H1 (cell line): Measurements from ENCODE around the gene PXN. TPM values are rescaled to one million over a fixed set of nuclear protein-coding genes. Genes with fewer than 3 reads are reported as not detected.
"Not testable (repeated sequence)": the region's sequence is repeated elsewhere in the genome, so short reads cannot be mapped to it uniquely, and the experiment has no call there.

ENCODE experiments used
- CTCF ChIA-PET: fragments of 300-600 bp; sonication (Branson Sonifier 250); formaldehyde crosslinking; loops from one replicate; lab custom pipeline; 2021; ENCODE audit not compliant: partially characterized antibody; lab: Charles Lee
- POLR2A ChIA-PET: fragments of 300-600 bp; sonication (Branson Sonifier 250); formaldehyde crosslinking; loops from one replicate; lab custom pipeline; 2021; ENCODE audit warnings: inconsistent platforms; ENCODE audit not compliant: partially characterized antibody; lab: Charles Lee
- DNase-seq, 2 experiments: peaks; one replicate each; pipeline versions ENCODE4 v3.0.0 to v3.0.0-alpha.2; 2010 to 2022; ENCODE audit warnings: low spot score in 2 of 2, low read depth in 1 of 2, mixed read lengths in 1 of 2
- FAIRE-seq: peaks from 2 replicates; lab custom pipeline; 2011; peaks lifted over from hg19 to GRCh38; lab: Jason Lieb, UNC
- H2AFZ ChIP-seq: 2 replicates; pipeline ENCODE4 v1.8.1; 2012; ENCODE audit warnings: low read length, inconsistent platforms
- H2AK5ac ChIP-seq: 2 replicates; pipeline ENCODE4 v1.6.1; 2013; ENCODE audit warnings: low read depth, low read length
- H2BK120ac ChIP-seq: replicated peaks from 2 replicates; pipeline ENCODE3; 2013; ENCODE audit warnings: low read depth, low read length, inconsistent platforms
- H2BK12ac ChIP-seq: 2 replicates; pipeline ENCODE4 v1.6.1; 2013; ENCODE audit warnings: low read depth, low read length
- H2BK15ac ChIP-seq: 2 replicates; pipeline ENCODE4 v1.6.1; 2013; ENCODE audit warnings: low read length
- H2BK20ac ChIP-seq: 2 replicates; pipeline ENCODE4 v1.6.1; 2013; ENCODE audit warnings: low read length
- H2BK5ac ChIP-seq: 2 replicates; pipeline ENCODE4 v1.6.1; 2013; ENCODE audit warnings: low read depth, low read length
- H3K14ac ChIP-seq: 2 replicates; pipeline ENCODE4 v1.6.1; 2013; ENCODE audit warnings: inconsistent platforms; ENCODE audit not compliant: insufficient read length
- H3K18ac ChIP-seq: 2 replicates; pipeline ENCODE4 v1.6.1; 2013; ENCODE audit warnings: low read length; ENCODE audit errors: extremely low read depth
- H3K23ac ChIP-seq: 2 replicates; pipeline ENCODE4 v1.6.1; 2013; ENCODE audit warnings: inconsistent platforms; ENCODE audit not compliant: insufficient read length
- H3K23me2 ChIP-seq: 2 replicates; pipeline ENCODE4 v1.6.1; 2013; ENCODE audit warnings: low read depth, low read length
- H3K27ac ChIP-seq: 2 replicates; pipeline ENCODE4 v1.6.1; 2011; ENCODE audit warnings: low read depth, low read length, inconsistent platforms
- H3K27me3 ChIP-seq, 4 experiments: replicated peaks in 1 of 4; 1 replicate in 1 of 4; 2 replicates in 3 of 4; pipeline versions ENCODE4 v1.6.1 to v1.8.1; 2011 to 2013; ENCODE audit warnings: low read length in 3 of 4, mild to moderate bottlenecking in 3 of 4, inconsistent platforms in 2 of 4, mixed read lengths in 2 of 4, moderate library complexity in 1 of 4; ENCODE audit not compliant: control insufficient read depth in 3 of 4, insufficient read depth in 3 of 4; ENCODE audit errors: extremely low read depth in 1 of 4
- H3K36me3 ChIP-seq, 4 experiments: 2 replicates each; pipeline versions ENCODE4 v1.6.1 to v1.8.1; 2011 to 2013; ENCODE audit warnings: mild to moderate bottlenecking in 4 of 4, low read length in 3 of 4, moderate library complexity in 2 of 4, control low read depth in 1 of 4, inconsistent platforms in 1 of 4; ENCODE audit not compliant: insufficient read depth in 4 of 4, control insufficient read depth in 2 of 4
- H3K4ac ChIP-seq: replicated peaks from 2 replicates; pipeline ENCODE3; 2013; ENCODE audit warnings: low read length, low read depth, mixed read lengths, inconsistent platforms; ENCODE audit not compliant: insufficient read length
- H3K4me1 ChIP-seq, 4 experiments: replicated peaks in 1 of 4; 1 replicate in 1 of 4; 2 replicates in 3 of 4; pipeline versions ENCODE4 v1.6.1 to v1.8.1; 2011 to 2013; ENCODE audit warnings: low read length in 3 of 4, inconsistent platforms in 2 of 4, mixed read lengths in 1 of 4; ENCODE audit not compliant: insufficient read depth in 4 of 4, control insufficient read depth in 3 of 4
- H3K4me2 ChIP-seq, 2 experiments: 2 replicates each; pipeline versions ENCODE4 v1.6.1 to v1.8.1; 2011 to 2013; ENCODE audit warnings: low read depth in 2 of 2, low read length in 2 of 2, control low read depth in 1 of 2, inconsistent platforms in 1 of 2, mild to moderate bottlenecking in 1 of 2; ENCODE audit not compliant: insufficient read depth in 1 of 2
- H3K4me3 ChIP-seq, 4 experiments: fragments of 200-600, 300-600 bp in 1 of 4; sonication (generic), shearing (Covaris generic), sonication (Bioruptor Twin) in 1 of 4; 2 replicates each; pipeline versions ENCODE4 v1.5.1 to v1.8.1; 2011 to 2016; ENCODE audit warnings: low read length in 4 of 4, low read depth in 3 of 4, control low read depth in 2 of 4, inconsistent platforms in 2 of 4, mild to moderate bottlenecking in 2 of 4, mixed read lengths in 1 of 4, moderate library complexity in 1 of 4; ENCODE audit not compliant: insufficient read depth in 2 of 4; ENCODE audit errors: extremely low read depth in 1 of 4
- H3K56ac ChIP-seq: replicated peaks from 2 replicates; pipeline ENCODE3; 2013; ENCODE audit warnings: low read depth, mild to moderate bottlenecking, mixed read lengths, low read length, inconsistent platforms; ENCODE audit not compliant: insufficient read length
- H3K79me1 ChIP-seq: 2 replicates; pipeline ENCODE4 v1.6.1; 2013; ENCODE audit warnings: low read depth, low read length, control low read depth
- H3K79me2 ChIP-seq, 2 experiments: 2 replicates each; pipeline versions ENCODE4 v1.6.1 to v1.8.1; 2012 to 2013; ENCODE audit warnings: low read length in 2 of 2, mild to moderate bottlenecking in 2 of 2, inconsistent platforms in 1 of 2; ENCODE audit not compliant: insufficient read depth in 2 of 2, control insufficient read depth in 1 of 2
- H3K9ac ChIP-seq, 4 experiments: replicated peaks in 1 of 4; 1 replicate in 1 of 4; 2 replicates in 3 of 4; pipeline versions ENCODE4 v1.6.1 to v1.8.1; 2011 to 2013; ENCODE audit warnings: low read depth in 3 of 4, low read length in 3 of 4, control low read depth in 2 of 4, mild to moderate bottlenecking in 2 of 4, moderate library complexity in 2 of 4, inconsistent platforms in 1 of 4; ENCODE audit errors: extremely low read depth in 1 of 4
- H3K9me3 ChIP-seq, 2 experiments: 2 replicates each; pipeline versions ENCODE4 v1.6.1 to v1.8.1; 2012 to 2013; ENCODE audit warnings: mild to moderate bottlenecking in 2 of 2, moderate library complexity in 2 of 2, control low read depth in 1 of 2, inconsistent platforms in 1 of 2, low read depth in 1 of 2, low read length in 1 of 2, mixed read lengths in 1 of 2; ENCODE audit not compliant: insufficient read depth in 2 of 2
- H4K20me1 ChIP-seq, 2 experiments: replicated peaks in 1 of 2; 2 replicates each; pipeline versions ENCODE3 to v1.8.1; 2011 to 2013; ENCODE audit warnings: inconsistent platforms in 2 of 2, low read length in 2 of 2, mild to moderate bottlenecking in 1 of 2; ENCODE audit not compliant: insufficient read depth in 2 of 2, control insufficient read depth in 1 of 2
- H4K5ac ChIP-seq: 2 replicates; pipeline ENCODE4 v1.6.1; 2013; ENCODE audit warnings: low read length, low read depth, mixed read lengths, inconsistent platforms; ENCODE audit not compliant: insufficient read length
- H4K8ac ChIP-seq: 2 replicates; pipeline ENCODE4 v1.8.0; 2013; ENCODE audit warnings: mild to moderate bottlenecking, moderate library complexity, low read length, inconsistent platforms; ENCODE audit not compliant: insufficient read depth; ENCODE audit errors: extremely low read depth
- H4K91ac ChIP-seq: replicated peaks from 2 replicates; pipeline ENCODE3; 2013; ENCODE audit warnings: low read length, mixed read lengths, inconsistent platforms; ENCODE audit not compliant: insufficient read length
- WGBS, 2 experiments: shearing (Covaris generic) in 1 of 2; methylation state at CpG; one replicate each; pipeline versions ENCODE4 v1.1.6 to v1.1.7; 2013 to 2015; ENCODE audit warnings: low lambda C conversion rate in 2 of 2, mixed read lengths in 2 of 2, inconsistent platforms in 1 of 2, low coverage in 1 of 2, missing lambda C conversion rate in 1 of 2; ENCODE audit not compliant: insufficient replicate concordance in 2 of 2, insufficient coverage in 1 of 2, insufficient read length in 1 of 2; ENCODE audit errors: extremely low coverage in 1 of 2, missing lambda C conversion rate in 1 of 2; 5-methylcytosine and 5-hydroxymethylcytosine counted together
- polyA plus RNA-seq, 7 experiments: library from polyadenylated mRNA; depleted of rRNA in 3 of 7; stranded (reverse) in 5 of 7; unstranded in 2 of 7; fragments of >200 nt in 5 of 7; fragments of 200-250 nt in 2 of 7; gene quantifications; 1 replicate in 5 of 7; 2 replicates in 1 of 7; 4 replicates in 1 of 7; pipeline versions ENCODE4 v1.2.1 to v1.2.3, GENCODE V29; 2011 to 2013; ENCODE audit warnings: missing spikeins in 2 of 7, mixed read lengths in 2 of 7
- total RNA-seq: library from RNA; stranded (reverse); fragmentation: NEBNext Ultra II Directional; extraction: Animal tissue kit (Norgen Biotek cat#: 25700); gene quantifications from 2 replicates; pipeline ENCODE4 v1.2.1, GENCODE V29; 2021

Gene PXN
- total and polyA plus RNA-seq, 2 of the 8 experiments (the other 6 are each of a cell fraction or from before 2014, with no cell fraction given) = 51.0 to 105 TPM

GRCh38 chr12:120193286-120193685 is 72.2 kb downstream of the PXN start:
- H3K56ac ChIP-seq, H2BK120ac ChIP-seq, H3K18ac ChIP-seq, H2BK15ac ChIP-seq, H4K91ac ChIP-seq, H2BK12ac ChIP-seq, H3K4ac ChIP-seq, H3K14ac ChIP-seq, H3K27ac ChIP-seq, H3K27me3 ChIP-seq, FAIRE-seq, H2BK5ac ChIP-seq, H2AFZ ChIP-seq, H3K23me2 ChIP-seq, H3K79me1 ChIP-seq, H3K4me1 ChIP-seq, H2AK5ac ChIP-seq, CTCF ChIA-PET, DNase-seq, H3K23ac ChIP-seq, H4K5ac ChIP-seq, H3K9me3 ChIP-seq, H2BK20ac ChIP-seq, H4K20me1 ChIP-seq: not testable (repeated sequence)
- Histone ChIP-seq H3K9ac (peak overlapping the region in 1 of 4 experiments; percentile 9; a peak in 2 of 7 replicates), H3K4me3 (peak overlapping the region; percentile 86 to 96 (median 88); a peak in 5 of 8 replicates), H3K4me2 (peak overlapping the region; percentile 74 to 76), H3K79me2 (peaks cover 16 to 51% of the 10 kb centered on the region in 2 experiments), H4K8ac (0 out of 2 replicates have a peak overlapping the region, but pooled peaks have one; percentile 57), H3K36me3 (peaks cover 19 to 50% (median 41%) of the 10 kb centered on the region in 4 experiments)
- 95% methylated on average over 8 of the region's 8 CpGs; no CpG with 5 or more reads in 1 of the 2 experiments for WGBS, 2 experiments
- POLR2A ChIA-PET = interaction anchor here (0.6 to 88.3 kb wide), 8 partner anchors 8 to 1261 kb away, joined by 3 to 4270 read pairs (median 150); partner anchors contain the start of genes PXN, RAB35, RNU4-1 and RNU4-2
